Loucy (cell line): ENCODE results near the gene HSPBP1.
A peak's percentile ranks its signal among the peaks of the same experiment; 100 is the strongest.

Experiments
- H2AFZ ChIP-seq: fragments of 200-600 bp; sonication (generic); 2 replicates; pipeline ENCODE4 v1.6.0; 2016; ENCODE audit warnings: antibody characterized with exemption, mild to moderate bottlenecking, low read length, moderate library complexity
- H3F3A ChIP-seq: fragments of 200-600 bp; 2 replicates; pipeline ENCODE4 v1.6.0; 2016; ENCODE audit warnings: antibody characterized with exemption, low read depth, mild to moderate bottlenecking
- H3K27me3 ChIP-seq: fragments of 200-600 bp; sonication (generic); 2 replicates; pipeline ENCODE4 v1.6.1; 2014; ENCODE audit warnings: low read length, mild to moderate bottlenecking; ENCODE audit not compliant: insufficient read depth, poor library complexity, severe bottlenecking
- H3K36me3 ChIP-seq: fragments of 200-600 bp; sonication (generic); 2 replicates; pipeline ENCODE4 v1.6.1; 2016; ENCODE audit warnings: low read length; ENCODE audit not compliant: insufficient read depth
- H3K4me1 ChIP-seq: fragments of 200-600 bp; sonication (generic); 2 replicates; pipeline ENCODE4 v1.5.1; 2014; ENCODE audit warnings: low read length, mild to moderate bottlenecking; ENCODE audit not compliant: insufficient read depth, poor library complexity, severe bottlenecking
- H3K4me2 ChIP-seq: fragments of 200-600 bp; sonication (generic); 2 replicates; pipeline ENCODE4 v1.6.0; 2014; ENCODE audit warnings: antibody characterized with exemption, low read length, low read depth, mild to moderate bottlenecking; ENCODE audit not compliant: poor library complexity, severe bottlenecking
- H3K4me3 ChIP-seq: fragments of 200-600 bp; sonication (generic); 2 replicates; pipeline ENCODE4 v1.5.1; 2014; ENCODE audit warnings: low read length, mild to moderate bottlenecking, mixed read lengths; ENCODE audit not compliant: poor library complexity, severe bottlenecking
- H3K79me2 ChIP-seq: fragments of 200-600 bp; sonication (generic); 2 replicates; pipeline ENCODE4 v1.6.1; 2014; ENCODE audit warnings: low read length; ENCODE audit not compliant: insufficient read depth
- H3K9ac ChIP-seq: fragments of 200-600 bp; sonication (generic); 2 replicates; pipeline ENCODE4 v1.6.0; 2014; ENCODE audit warnings: mild to moderate bottlenecking, low read depth, low read length, moderate library complexity; ENCODE audit not compliant: poor library complexity, severe bottlenecking
- H3K9me2 ChIP-seq: fragments of 200-600 bp; sonication (generic); replicated peaks from 2 replicates; pipeline ENCODE4 v1.6.1; 2016; ENCODE audit warnings: low read depth, low read length, mixed read lengths
- H3K9me3 ChIP-seq: fragments of 200-600 bp; sonication (generic); 2 replicates; pipeline ENCODE4 v1.6.1; 2014; ENCODE audit warnings: mild to moderate bottlenecking, antibody characterized with exemption, low read length, low read depth; ENCODE audit not compliant: insufficient read depth
- H4K20me1 ChIP-seq: fragments of 200-600 bp; sonication (generic); 2 replicates; pipeline ENCODE4 v1.6.0; 2014; ENCODE audit warnings: antibody characterized with exemption, low read length, mild to moderate bottlenecking; ENCODE audit not compliant: insufficient read depth, poor library complexity, severe bottlenecking
- EZH2phosphoT487 ChIP-seq: fragments of 200-600 bp; IDR thresholded peaks from 2 replicates; pipeline ENCODE4 v1.6.1; 2018; ENCODE audit warnings: antibody characterized with exemption, mild to moderate bottlenecking, moderate library complexity, borderline replicate concordance
- TF ChIP-seq, protein P1 (sequence below): fragments of 200-600 bp; sonication (generic); conservative IDR thresholded peaks from 2 replicates; pipeline ENCODE4 v1.5.1; 2014; ENCODE audit warnings: mild to moderate bottlenecking, antibody characterized with exemption, low read length

HSPBP1 gene

DNA sequence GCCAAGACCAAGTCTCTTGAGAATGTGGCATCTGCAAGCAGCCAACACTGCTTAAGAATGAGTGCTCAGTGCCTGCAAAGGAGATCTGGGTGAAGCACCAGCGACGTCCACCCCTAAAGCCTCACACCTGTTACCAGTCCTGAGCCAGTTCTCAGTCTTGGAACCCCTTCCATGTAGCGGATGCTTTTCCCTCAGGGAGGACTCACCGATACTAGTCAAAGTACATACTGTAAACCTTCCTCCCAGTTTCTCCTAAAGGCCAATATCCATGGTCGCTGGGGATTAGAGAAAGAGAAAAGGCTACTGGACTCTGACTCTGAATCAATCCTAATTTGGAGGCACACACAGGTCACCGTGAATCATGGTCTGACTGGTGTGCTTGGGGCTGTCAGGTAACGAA is 66.4 kb downstream of the HSPBP1 start:
- peaks cover 3% of the 10 kb centered on the region for H3K4me1 ChIP-seq
- no peaks in the 10 kb centered on the region for H3K27me3 ChIP-seq
- H3K9me3 ChIP-seq: no peaks in the 10 kb centered on the region; the same call in 1 of the 2 replicates

DNA sequence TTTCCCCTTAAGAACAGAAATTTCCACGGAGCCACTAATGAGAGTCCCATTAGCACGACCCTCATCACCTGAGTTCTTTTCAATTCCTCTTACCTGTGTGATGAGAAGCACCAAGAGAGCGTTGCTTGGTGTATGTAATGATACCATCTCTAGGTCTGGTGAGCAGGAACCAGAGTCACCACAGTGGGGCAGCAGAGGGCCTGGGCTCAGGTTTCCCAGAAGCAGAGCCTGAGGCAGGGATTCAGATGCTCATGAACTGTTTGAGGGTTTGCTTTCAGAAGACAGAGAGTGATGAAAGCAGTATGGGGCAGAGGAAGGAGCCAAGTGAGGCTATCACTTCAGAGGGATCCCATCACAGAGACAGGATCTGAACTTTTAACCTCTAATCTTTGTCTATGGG is 67.5 kb downstream of the HSPBP1 start:
- no peak overlapping the region for H3K9ac ChIP-seq
- TF ChIP-seq, protein P1, sequence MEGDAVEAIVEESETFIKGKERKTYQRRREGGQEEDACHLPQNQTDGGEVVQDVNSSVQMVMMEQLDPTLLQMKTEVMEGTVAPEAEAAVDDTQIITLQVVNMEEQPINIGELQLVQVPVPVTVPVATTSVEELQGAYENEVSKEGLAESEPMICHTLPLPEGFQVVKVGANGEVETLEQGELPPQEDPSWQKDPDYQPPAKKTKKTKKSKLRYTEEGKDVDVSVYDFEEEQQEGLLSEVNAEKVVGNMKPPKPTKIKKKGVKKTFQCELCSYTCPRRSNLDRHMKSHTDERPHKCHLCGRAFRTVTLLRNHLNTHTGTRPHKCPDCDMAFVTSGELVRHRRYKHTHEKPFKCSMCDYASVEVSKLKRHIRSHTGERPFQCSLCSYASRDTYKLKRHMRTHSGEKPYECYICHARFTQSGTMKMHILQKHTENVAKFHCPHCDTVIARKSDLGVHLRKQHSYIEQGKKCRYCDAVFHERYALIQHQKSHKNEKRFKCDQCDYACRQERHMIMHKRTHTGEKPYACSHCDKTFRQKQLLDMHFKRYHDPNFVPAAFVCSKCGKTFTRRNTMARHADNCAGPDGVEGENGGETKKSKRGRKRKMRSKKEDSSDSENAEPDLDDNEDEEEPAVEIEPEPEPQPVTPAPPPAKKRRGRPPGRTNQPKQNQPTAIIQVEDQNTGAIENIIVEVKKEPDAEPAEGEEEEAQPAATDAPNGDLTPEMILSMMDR: peak; percentile 60
- TF ChIP-seq EZH2phosphoT487: no peak
- H3K79me2 ChIP-seq: no peaks in the 10 kb centered on the region
- H3K27me3 ChIP-seq: no peaks in the 10 kb centered on the region
- H3K4me3 ChIP-seq: no peak overlapping the region
- peaks cover 3% of the 10 kb centered on the region for H4K20me1 ChIP-seq
- no peak overlapping the region for H3K4me2 ChIP-seq
- H2AFZ ChIP-seq: no peak overlapping the region
- H3K36me3 ChIP-seq: no peaks in the 10 kb centered on the region
- no peaks in the 10 kb centered on the region for H3F3A ChIP-seq
- H3K9me3 ChIP-seq: no peaks in the 10 kb centered on the region; the same call in 1 of the 2 replicates
- peaks cover 3% of the 10 kb centered on the region for H3K4me1 ChIP-seq
- no peaks in the 10 kb centered on the region for H3K9me2 ChIP-seq

More for the DNA sequence above, 66.4 kb downstream of the HSPBP1 start:
- H4K20me1 ChIP-seq: peaks cover 3% of the 10 kb centered on the region
- no peak overlapping the region for H2AFZ ChIP-seq
- H3K4me2 ChIP-seq: no peak overlapping the region
- no peaks in the 10 kb centered on the region for H3K9me2 ChIP-seq
- H3K79me2 ChIP-seq: no peaks in the 10 kb centered on the region
- H3K4me3 ChIP-seq: no peak overlapping the region
- H3F3A ChIP-seq: no peaks in the 10 kb centered on the region
- no peak for TF ChIP-seq EZH2phosphoT487
- TF ChIP-seq, protein P1: no peak
- no peak overlapping the region for H3K9ac ChIP-seq
- H3K36me3 ChIP-seq: no peaks in the 10 kb centered on the region
